IPS-11a (cell line): Measurements from ENCODE around the gene ZNRD2.

Experiments used
- H3K4me3 ChIP-seq: one replicate; pipeline ENCODE4 v1.5.1; 2013; ENCODE audit warnings: low read depth, low read length, control low read depth

The ZNRD2 gene

GRCh38 chr11:65572356-65573051 is 2.2 kb downstream of the ZNRD2 start, which contains the start of gene FAM89B:
Gene FAM89B, plus strand, starts transcription at chr11:65572538. Its CDS starts 132 bp downstream, at chr11:65572670.
- peak within 1 kb of the TSS; percentile 31 for H3K4me3 ChIP-seq

DNA sequence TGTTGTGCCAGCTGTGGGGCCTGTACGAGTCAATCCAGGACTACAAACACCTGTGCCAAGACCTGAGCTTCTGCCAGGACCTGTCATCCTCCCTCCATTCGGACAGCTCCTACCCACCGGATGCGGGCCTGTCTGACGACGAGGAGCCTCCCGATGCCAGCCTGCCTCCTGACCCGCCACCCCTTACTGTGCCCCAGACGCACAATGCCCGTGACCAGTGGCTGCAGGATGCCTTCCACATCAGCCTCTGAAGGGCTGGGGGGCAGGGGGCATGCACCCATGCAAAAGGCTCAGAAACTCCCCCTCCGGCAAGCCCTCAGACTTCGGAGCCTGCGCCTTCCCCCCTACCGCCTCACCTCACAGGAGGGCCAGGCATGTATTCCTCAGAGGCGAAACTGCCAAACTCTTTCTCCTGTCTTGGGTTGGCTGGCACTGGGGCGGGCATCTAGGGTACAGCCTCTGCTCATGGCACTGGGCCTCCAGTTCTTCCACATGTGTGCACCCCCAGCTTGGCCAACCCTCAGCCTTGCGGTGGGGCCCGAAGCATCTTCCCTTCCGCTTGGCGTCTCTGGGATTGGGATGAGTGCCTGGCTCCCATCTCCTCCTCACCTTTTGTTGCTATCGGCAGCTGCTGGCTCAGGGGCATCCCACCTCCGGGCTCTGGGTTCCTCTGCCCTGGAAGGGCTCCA is 3.3 kb downstream of the ZNRD2 start:
- no peak overlapping the region for H3K4me3 ChIP-seq

DNA sequence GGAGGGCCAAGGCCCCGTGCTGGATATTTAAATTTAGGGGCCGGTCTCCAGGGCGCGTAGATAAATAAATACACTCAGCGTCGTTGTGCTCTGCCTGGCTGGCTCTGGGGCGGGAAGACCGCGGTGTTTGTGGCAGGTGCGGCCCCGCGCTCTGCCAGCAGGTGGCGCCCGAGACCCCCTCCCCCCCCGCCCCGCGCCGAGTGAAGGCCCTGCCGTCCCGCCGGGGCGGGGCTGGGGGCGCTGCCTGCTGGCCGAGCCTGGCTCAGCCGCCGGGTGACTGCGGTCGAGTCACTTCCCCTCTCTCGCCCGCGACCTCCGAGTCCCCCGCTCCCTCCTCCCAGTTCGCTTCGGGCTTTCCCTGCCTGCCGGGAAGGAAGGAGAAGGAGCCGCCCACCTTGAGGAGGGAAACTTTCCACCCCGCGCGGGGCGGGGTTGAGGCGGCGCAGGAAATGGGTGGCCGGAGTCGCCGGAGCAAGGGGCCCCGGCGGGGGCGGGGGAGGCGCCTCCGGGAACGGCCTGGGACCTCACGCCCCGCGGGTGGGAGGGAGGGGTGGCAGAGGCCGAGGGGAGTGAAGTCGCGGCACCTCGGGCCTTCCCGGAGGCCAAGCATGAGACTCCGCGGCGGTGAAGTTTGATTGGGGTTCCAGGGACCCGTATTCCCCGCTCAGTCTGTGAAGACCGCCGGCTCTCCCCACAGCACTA is 4.0 kb downstream of the ZNRD2 start:
- peak overlapping the region; percentile 20 for H3K4me3 ChIP-seq

GRCh38 chr11:65574811-65575567 is 4.7 kb downstream of the ZNRD2 start:
- peak overlapping the region; percentile 2 for H3K4me3 ChIP-seq

DNA sequence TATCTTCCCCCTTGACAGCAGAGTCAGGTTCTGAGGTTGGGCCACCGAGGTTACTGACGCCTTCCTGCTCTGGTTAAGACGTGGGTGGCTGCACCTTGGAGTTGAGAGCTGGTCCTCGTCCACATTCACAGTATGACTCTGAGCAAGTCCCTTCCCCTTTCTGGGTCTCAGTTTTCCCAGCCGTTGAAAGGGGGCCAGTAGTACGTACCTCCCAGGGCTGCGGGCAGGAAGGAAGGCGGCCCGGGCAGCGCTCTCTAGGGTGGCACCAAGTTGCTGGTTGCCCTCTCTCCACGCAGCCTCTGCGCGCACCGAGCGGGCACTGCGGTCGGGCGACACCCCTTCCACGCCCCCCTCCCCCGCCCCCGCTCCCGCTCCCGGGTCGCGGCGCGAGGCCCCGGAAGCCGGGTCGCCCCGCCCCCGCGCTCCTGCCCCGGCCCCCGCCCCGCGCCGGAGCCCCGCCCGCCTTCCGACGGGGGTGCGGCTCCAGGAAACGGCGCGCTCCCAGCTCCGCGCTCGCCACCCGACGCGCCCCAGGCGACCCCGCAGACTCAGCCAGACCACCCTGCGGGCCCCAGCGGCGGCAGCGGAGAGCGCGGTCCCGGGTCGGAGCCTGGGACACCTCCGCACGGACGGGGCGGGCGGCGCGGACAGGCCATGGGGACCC is 5.4 kb downstream of the ZNRD2 start, which contains the start of gene EHBP1L1:
Gene EHBP1L1, plus strand, starts transcription at position 486 of the 664 bp plus-strand sequence. CDS start 250 bp downstream, outside the sequence.
- peak within 1 kb of the TSS; percentile 25 for H3K4me3 ChIP-seq

DNA sequence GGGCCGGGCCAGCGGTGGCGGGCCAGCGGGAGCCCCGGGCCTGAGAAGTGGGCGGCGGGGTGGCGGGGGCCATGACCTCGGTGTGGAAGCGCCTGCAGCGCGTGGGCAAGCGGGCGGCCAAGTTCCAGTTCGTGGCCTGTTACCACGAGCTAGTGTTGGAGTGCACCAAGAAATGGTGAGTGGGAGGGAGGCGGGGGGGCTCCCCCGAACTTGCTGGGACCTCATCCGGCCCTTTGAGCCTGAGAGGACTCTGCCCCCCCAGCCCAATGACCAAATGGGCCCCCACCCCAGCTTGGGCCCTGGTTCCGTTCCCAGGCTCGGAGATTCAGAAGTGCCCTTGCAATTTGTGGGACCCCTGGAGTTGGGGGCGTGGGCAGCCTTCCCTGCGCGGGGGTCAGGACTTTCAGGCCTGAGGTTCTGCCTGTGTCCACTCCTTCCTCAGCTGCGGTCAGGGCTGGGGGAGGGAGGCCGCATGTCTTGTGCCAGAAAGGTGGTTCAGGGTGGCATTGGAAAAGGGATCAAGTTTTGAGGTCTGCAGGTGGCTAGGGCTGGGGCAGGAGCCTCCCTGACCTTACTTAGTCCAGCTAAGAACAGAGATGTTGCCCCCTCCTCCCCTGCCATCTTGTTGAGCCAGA is 6.1 kb downstream of the ZNRD2 start:
- peak overlapping the region; percentile 25 for H3K4me3 ChIP-seq

DNA sequence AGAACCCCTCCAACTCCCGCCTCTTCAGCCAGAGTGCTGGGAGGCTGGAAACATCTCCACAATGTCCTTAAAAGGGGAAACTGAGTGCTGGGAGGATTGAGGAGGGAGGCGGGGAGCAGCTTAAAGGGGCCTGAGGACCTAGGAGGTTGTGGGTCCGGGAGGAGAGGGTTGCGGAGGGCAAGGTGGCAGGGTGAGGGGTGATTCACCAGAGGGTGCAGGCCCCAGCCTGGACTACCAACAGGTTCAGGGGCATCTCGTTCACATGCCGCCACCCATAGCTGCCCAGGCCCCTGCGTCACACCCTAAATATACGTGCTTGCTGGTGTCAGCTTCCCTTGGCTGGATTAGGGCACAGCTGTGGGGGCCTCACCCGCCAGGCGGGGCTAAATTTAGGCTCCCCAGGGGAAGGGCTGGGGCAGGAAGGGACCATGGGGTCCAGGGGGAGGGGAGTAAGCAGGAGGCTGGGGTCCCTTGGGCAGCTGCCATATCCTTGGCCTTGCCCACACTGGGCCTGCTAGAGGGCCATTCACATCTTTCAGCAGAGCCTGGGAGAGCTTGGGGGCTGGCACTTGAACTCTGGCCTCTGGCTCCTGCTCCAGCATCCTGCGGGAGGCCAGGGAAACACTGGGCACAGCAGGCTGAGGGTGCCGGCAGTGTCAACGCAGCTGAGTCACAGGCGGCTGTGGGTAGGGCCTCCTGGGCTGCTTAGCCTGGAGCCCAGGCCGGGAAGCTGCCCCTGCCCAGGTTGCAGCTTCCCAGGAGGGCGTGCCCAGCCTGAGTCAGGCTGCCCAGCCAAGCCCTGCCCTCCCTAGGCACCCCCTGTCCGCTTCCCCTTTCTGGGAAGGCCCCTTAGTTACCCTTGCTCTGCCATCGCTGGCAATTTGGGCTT is 6.8 kb downstream of the ZNRD2 start:
- H3K4me3 ChIP-seq, result no peak overlapping the region

GRCh38 chr11:65577756-65578109 is 7.5 kb downstream of the ZNRD2 start:
- no peak overlapping the region for H3K4me3 ChIP-seq

GRCh38 chr11:65578134-65578533 is 7.9 kb downstream of the ZNRD2 start:
- no peak overlapping the region for H3K4me3 ChIP-seq

- no peak overlapping the region for H3K4me3 ChIP-seq
Measured at GRCh38 chr11:65578667-65579066, 8.4 kb downstream of the ZNRD2 start.

GRCh38 chr11:65579291-65579690 is 9.0 kb downstream of the ZNRD2 start:
- no peak overlapping the region for H3K4me3 ChIP-seq

DNA sequence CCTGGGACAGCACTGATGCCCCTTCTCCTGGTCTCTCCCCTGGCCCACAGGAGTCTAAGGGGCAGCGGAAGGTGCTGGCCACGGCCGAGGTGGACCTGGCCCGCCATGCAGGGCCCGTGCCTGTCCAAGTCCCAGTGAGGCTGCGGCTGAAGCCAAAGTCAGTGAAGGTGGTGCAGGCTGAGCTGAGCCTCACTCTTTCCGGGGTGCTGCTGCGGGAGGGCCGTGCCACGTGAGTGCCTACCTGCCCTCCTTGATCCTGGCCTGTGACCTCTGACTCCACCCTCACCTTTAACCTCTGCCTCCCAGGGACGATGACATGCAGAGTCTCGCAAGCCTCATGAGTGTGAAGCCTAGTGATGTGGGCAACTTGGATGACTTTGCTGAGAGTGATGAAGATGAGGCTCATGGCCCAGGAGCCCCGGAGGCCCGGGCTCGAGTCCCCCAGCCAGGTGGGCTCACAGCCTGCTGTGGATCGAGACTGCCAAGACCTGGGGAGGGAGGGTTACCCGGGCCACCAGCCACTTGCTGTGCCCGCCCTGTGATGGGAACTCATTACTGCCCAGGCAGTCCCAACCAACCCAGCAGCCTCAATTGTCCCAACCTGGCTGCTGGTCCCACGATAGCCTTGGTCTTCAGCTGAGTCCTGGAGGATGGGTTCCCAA is 9.9 kb downstream of the ZNRD2 start:
- H3K4me3 ChIP-seq, result no peak overlapping the region

- no peak overlapping the region for H3K4me3 ChIP-seq
Measured at GRCh38 chr11:65580756-65581155, 10.5 kb downstream of the ZNRD2 start.

GRCh38 chr11:65581928-65582327 is 11.7 kb downstream of the ZNRD2 start:
- H3K4me3 ChIP-seq, result no peak overlapping the region

DNA sequence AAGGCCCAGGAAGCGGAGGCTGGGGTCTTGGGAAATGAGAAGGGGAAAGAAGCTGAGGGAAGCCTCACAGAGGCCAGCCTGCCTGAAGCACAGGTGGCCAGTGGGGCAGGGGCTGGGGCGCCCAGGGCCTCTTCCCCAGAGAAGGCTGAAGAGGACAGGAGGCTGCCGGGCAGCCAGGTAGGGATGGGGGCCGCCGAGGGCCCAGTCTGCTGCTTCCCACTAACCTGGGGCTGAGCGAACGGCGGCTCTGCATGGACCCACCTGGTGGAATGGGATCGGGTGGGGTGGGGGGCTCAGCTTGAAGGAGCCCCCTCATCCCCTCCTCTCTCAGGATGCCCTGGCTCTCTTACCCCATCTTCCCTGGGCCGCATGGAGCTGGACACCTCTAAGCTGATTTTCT is 13.3 kb downstream of the ZNRD2 start:
- no peak overlapping the region for H3K4me3 ChIP-seq

- no peak overlapping the region for H3K4me3 ChIP-seq
Measured at GRCh38 chr11:65584106-65584505, 13.8 kb downstream of the ZNRD2 start.

- no peak overlapping the region for H3K4me3 ChIP-seq
Measured at GRCh38 chr11:65584723-65585171, 14.5 kb downstream of the ZNRD2 start.
